ENCODE data around the gene MIS18BP1. TPM values are rescaled to one million over a fixed set of nuclear protein-coding genes. Genes with fewer than 3 reads are reported as not detected.

The MIS18BP1 gene
- total and polyA plus RNA-seq, 10 of the 15 experiments (the other 5 are each of a cell fraction or from before 2014, with no cell fraction given), result 16.9 to 88.9 (median 57.0) TPM

DNA sequence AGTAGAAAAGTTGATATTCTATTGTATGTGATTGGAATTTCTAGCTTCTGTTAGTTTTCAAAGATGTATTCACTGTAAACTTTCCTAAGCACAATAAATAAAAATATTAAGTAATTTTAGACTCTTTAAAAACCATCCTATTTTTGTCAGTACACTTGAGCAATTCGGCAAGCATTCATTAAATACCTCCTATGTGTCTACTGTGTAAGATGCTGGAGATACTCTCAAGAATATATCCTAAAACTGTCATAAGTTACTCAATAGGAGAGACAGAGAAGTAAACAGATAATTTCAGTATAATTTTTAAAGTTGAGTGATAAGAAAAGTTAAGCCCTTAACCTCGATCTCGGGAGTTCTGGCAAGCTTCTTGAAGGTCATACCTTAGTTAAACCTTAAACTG, 71.2 kb downstream of the MIS18BP1 start (continued):
- TF ChIP-seq, protein P1, sequence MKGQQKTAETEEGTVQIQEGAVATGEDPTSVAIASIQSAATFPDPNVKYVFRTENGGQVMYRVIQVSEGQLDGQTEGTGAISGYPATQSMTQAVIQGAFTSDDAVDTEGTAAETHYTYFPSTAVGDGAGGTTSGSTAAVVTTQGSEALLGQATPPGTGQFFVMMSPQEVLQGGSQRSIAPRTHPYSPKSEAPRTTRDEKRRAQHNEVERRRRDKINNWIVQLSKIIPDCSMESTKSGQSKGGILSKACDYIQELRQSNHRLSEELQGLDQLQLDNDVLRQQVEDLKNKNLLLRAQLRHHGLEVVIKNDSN (IDR thresholded peaks at IDR 0.05; ENCODE audit: borderline replicate concordance, extremely low read length, insufficient read depth, low read depth, low read length), result no peak
- TF ChIP-seq, protein P2, sequence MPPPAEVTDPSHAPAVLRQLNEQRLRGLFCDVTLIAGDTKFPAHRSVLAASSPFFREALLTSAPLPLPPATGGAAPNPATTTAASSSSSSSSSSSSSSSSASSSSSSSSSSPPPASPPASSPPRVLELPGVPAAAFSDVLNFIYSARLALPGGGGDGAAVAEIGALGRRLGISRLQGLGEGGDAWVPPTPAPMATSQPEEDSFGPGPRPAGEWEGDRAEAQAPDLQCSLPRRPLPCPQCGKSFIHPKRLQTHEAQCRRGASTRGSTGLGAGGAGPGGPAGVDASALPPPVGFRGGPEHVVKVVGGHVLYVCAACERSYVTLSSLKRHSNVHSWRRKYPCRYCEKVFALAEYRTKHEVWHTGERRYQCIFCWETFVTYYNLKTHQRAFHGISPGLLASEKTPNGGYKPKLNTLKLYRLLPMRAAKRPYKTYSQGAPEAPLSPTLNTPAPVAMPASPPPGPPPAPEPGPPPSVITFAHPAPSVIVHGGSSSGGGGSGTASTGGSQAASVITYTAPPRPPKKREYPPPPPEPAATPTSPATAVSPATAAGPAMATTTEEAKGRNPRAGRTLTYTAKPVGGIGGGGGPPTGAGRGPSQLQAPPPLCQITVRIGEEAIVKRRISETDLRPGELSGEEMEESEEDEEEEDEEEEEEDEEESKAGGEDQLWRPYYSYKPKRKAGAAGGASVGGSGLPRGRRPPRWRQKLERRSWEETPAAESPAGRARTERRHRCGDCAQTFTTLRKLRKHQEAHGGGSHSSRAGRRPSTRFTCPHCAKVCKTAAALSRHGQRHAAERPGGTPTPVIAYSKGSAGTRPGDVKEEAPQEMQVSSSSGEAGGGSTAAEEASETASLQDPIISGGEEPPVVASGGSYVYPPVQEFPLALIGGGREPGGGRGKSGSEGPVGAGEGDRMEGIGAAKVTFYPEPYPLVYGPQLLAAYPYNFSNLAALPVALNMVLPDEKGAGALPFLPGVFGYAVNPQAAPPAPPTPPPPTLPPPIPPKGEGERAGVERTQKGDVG (CRISPR knock-in tag; IDR thresholded peaks at IDR 0.05), result no peak

DNA sequence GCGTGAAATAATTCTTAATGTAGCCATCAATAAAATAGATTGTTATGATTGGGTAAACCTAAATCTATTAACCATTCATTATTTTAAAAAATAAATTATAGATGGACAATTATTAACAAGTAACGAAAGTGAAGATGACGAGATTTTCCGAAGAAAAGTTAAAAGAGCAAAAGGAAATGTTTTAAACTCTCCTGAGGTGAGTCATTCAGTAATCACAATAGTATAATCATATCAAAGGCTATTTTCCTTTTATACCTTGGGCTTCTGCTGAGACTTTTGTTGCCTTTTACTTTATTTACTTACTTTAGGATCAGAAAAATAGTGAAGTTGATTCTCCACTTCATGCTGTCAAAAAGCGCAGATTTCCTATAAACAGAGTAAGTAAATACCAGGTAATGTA, 71.7 kb downstream of the MIS18BP1 start:
- WGBS (ENCODE audit: insufficient coverage, insufficient replicate concordance, low lambda C conversion rate, missing lambda C conversion rate), result 98% methylated on average over 5 of the region's 5 CpGs
- Histone ChIP-seq H3K4me3 (no peak overlapping the region), H3K9ac (ENCODE audit: control insufficient read depth, insufficient read depth, low read length) (no peak overlapping the region), H3K4me2 (ENCODE audit: control insufficient read depth, insufficient read depth) (no peak overlapping the region), H4K20me1 (ENCODE audit: control insufficient read depth, insufficient read depth) (no peaks in the 10 kb centered on the region), H3K36me3 (ENCODE audit: control insufficient read depth in 2 of 2, insufficient read depth in 2 of 2, low read length in 1 of 2) (no peaks in the 10 kb centered on the region; a peak in 1 of 4 replicates), H3K27me3 (replicated peaks in 1 of 2; ENCODE audit: control insufficient read depth in 2 of 2, insufficient read depth in 2 of 2, low read length in 1 of 2) (no peaks in the 10 kb centered on the region), H3K9me3 (replicated peaks; ENCODE audit: control insufficient read depth, insufficient read depth, low read length) (no peaks in the 10 kb centered on the region), H2AFZ (ENCODE audit: control insufficient read depth, low read depth, low read length) (no peak overlapping the region), H3K4me1 (ENCODE audit: control insufficient read depth, insufficient read depth, low read length) (no peaks in the 10 kb centered on the region), H3K27ac (ENCODE audit: control insufficient read depth, insufficient read depth) (no peak overlapping the region), H3K79me2 (ENCODE audit: control insufficient read depth, insufficient read depth, low read length) (no peaks in the 10 kb centered on the region)
- TF ChIP-seq ZNF207 (IDR thresholded peaks at IDR 0.05; ENCODE audit: borderline replicate concordance) (no peak), NFXL1 (IDR thresholded peaks at IDR 0.05; ENCODE audit: borderline replicate concordance) (no peak), ATF7 (IDR thresholded peaks at IDR 0.05; ENCODE audit: low read depth) (no peak), POU2F2 (IDR thresholded peaks at IDR 0.05; ENCODE audit: borderline replicate concordance, low read depth, low read length) (no peak)
- TF ChIP-seq, protein P3, sequence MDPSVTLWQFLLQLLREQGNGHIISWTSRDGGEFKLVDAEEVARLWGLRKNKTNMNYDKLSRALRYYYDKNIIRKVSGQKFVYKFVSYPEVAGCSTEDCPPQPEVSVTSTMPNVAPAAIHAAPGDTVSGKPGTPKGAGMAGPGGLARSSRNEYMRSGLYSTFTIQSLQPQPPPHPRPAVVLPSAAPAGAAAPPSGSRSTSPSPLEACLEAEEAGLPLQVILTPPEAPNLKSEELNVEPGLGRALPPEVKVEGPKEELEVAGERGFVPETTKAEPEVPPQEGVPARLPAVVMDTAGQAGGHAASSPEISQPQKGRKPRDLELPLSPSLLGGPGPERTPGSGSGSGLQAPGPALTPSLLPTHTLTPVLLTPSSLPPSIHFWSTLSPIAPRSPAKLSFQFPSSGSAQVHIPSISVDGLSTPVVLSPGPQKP (IDR thresholded peaks at IDR 0.05; ENCODE audit: low read depth, low read length), result no peak
- ATAC-seq, result no peak
- POLR2A ChIA-PET, result no interaction called here
- in situ Hi-C loops (cut with MboI) (no loop called here), intact Hi-C loops (cut with micrococcal nuclease; ENCODE audit: unreplicated experiment) (no loop called here)
- SMC1A ChIA-PET (ENCODE audit: uncharacterized antibody, unreplicated experiment), result interaction anchor here (0.5 kb wide), 1 partner anchor 21 kb away, joined by 6 read pairs; no protein-coding TSS in a partner anchor
- FAIRE-seq, result no peak
- no peak for DNase-seq (ENCODE audit: low read depth, low spot score)
- CTCF ChIA-PET, result no interaction called here
- RAD21 ChIA-PET (ENCODE audit: unreplicated experiment), result no interaction called here
- BruUV-seq (replicated peaks), result no TSS peak
